ENCODE measurements around the gene SACS. TPM values are rescaled to one million over a fixed set of nuclear protein-coding genes. Genes with fewer than 3 reads are reported as not detected.

The SACS gene
- total and polyA plus RNA-seq, 2 donors (not counting 3 experiments of a cell fraction or from before 2014, with no cell fraction given) = 14.8 to 72.7 TPM

DNA sequence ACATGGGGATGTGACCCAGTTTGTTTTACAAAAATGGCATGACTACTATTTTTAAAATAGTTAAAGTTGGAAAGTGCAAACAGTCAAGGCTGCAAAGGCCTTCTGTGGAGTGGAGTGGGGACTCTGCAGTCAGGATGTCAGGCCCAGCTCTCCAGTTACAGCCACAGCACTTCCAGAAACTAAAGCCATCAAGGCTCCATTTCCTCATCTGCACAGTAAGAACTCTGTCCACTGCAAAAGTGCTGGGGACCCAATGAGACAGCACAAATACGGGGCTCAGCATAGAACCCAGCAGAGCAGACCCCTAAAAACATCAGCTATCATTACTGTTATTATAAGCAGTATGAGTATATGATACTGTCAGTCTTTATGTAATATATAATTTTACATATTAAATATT is 73.6 kb downstream of the SACS start:
- H3K4me3 ChIP-seq (replicated peaks in 1 of 3; ENCODE audit: insufficient read depth in 1 of 3, low read depth in 1 of 3, low read length in 3 of 3) = no peak overlapping the region
- intact Hi-C loops (cut with micrococcal nuclease) (no loop called here), dilution Hi-C loops (cut with MboI; ENCODE audit: extremely low pct_ligation_motif_present, low sequenced_read_pairs) (no loop called here)
- no peak overlapping the region for H3K4me2 ChIP-seq (ENCODE audit: insufficient read depth, low read length)
- DNase-seq (ENCODE audit: low read depth, low spot score) = no peak
- no peak overlapping the region for H2AFZ ChIP-seq (ENCODE audit: low read depth, low read length)
- no peak overlapping the region for H3K9ac ChIP-seq (replicated peaks; ENCODE audit: extremely low read depth, insufficient read depth, low read length)
- H3K9me3 ChIP-seq (replicated peaks; ENCODE audit: control insufficient read depth, insufficient read depth, low read length) = no peaks in the 10 kb centered on the region
- H3K4me1 ChIP-seq (ENCODE audit: control insufficient read depth, extremely low read depth, insufficient read depth, low read length) = no peaks in the 10 kb centered on the region
- no peak for TF ChIP-seq FOS (IDR thresholded peaks at IDR 0.05; ENCODE audit: borderline replicate concordance, insufficient read depth, low read length)
- TF ChIP-seq POLR2A (IDR thresholded peaks at IDR 0.05; ENCODE audit: low read depth, low read length) = no peak
- no peaks in the 10 kb centered on the region for H4K20me1 ChIP-seq (replicated peaks; ENCODE audit: control insufficient read depth, extremely low read depth, insufficient read depth, low read length)
- CTCF ChIA-PET = no interaction called here
- POLR2A ChIA-PET = no interaction called here
- H3K36me3 ChIP-seq (ENCODE audit: control insufficient read depth in 2 of 2, extremely low read depth in 1 of 2, insufficient read depth in 2 of 2, low read length in 2 of 2) = peaks cover 11 to 28% of the 10 kb centered on the region in 2 experiments
- H3K27me3 ChIP-seq (ENCODE audit: control insufficient read depth in 2 of 2, insufficient read depth in 2 of 2, low read length in 2 of 2) = no peaks in the 10 kb centered on the region
- no peak overlapping the region for H3K27ac ChIP-seq (ENCODE audit: insufficient read depth, low read depth, low read length)
- BruUV-seq (replicated peaks) = no TSS peak
- H3K79me2 ChIP-seq (ENCODE audit: control insufficient read depth, insufficient read depth, low read length) = peaks cover 46% of the 10 kb centered on the region
- no peak for FAIRE-seq
- no peaks in the 10 kb centered on the region for H3K9me1 ChIP-seq (replicated peaks; ENCODE audit: control insufficient read depth, extremely low read depth, insufficient read depth, low read length)

DNA sequence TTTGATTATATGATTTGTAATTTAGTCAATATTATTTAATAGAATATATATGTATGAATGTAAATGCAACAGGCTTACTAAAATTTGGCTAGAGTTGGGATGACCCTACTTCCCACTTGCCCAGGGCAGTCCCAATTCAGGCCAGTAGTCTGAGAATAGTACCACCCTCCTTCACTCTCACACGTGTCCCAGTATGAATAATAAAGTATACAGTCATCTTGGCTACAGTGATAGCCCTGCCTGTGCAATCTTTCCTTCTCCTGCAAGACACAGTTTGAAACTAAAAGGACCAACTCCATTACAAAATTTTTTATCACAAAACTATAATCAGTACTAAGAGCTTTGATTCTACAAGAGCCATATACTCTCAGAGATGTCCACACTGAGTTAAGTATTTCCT is 76.2 kb downstream of the SACS start:
- Histone ChIP-seq H3K27ac (ENCODE audit: insufficient read depth, low read depth, low read length) (no peak overlapping the region), H3K9me3 (replicated peaks; ENCODE audit: control insufficient read depth, insufficient read depth, low read length) (no peaks in the 10 kb centered on the region), H3K36me3 (ENCODE audit: control insufficient read depth in 2 of 2, extremely low read depth in 1 of 2, insufficient read depth in 2 of 2, low read length in 2 of 2) (peaks cover 9 to 34% of the 10 kb centered on the region in 2 experiments), H3K4me3 (replicated peaks in 1 of 3; ENCODE audit: insufficient read depth in 1 of 3, low read depth in 1 of 3, low read length in 3 of 3) (no peak overlapping the region), H3K9ac (replicated peaks; ENCODE audit: extremely low read depth, insufficient read depth, low read length) (no peak overlapping the region), H3K79me2 (ENCODE audit: control insufficient read depth, insufficient read depth, low read length) (peaks cover 56% of the 10 kb centered on the region), H3K9me1 (replicated peaks; ENCODE audit: control insufficient read depth, extremely low read depth, insufficient read depth, low read length) (no peaks in the 10 kb centered on the region), H3K4me2 (ENCODE audit: insufficient read depth, low read length) (no peak overlapping the region), H2AFZ (ENCODE audit: low read depth, low read length) (no peak overlapping the region), H3K4me1 (ENCODE audit: control insufficient read depth, extremely low read depth, insufficient read depth, low read length) (no peaks in the 10 kb centered on the region), H4K20me1 (replicated peaks; ENCODE audit: control insufficient read depth, extremely low read depth, insufficient read depth, low read length) (no peaks in the 10 kb centered on the region), H3K27me3 (ENCODE audit: control insufficient read depth in 2 of 2, insufficient read depth in 2 of 2, low read length in 2 of 2) (no peaks in the 10 kb centered on the region)
- dilution Hi-C loops (cut with MboI; ENCODE audit: extremely low pct_ligation_motif_present, low sequenced_read_pairs) (no loop called here), intact Hi-C loops (cut with micrococcal nuclease) (no loop called here)
- no TSS peak for BruUV-seq (replicated peaks)
- ChIA-PET CTCF (no interaction called here), POLR2A (no interaction called here)
- DNase-seq (ENCODE audit: low read depth, low spot score) (no peak), FAIRE-seq (no peak)
- TF ChIP-seq POLR2AphosphoS5 (IDR thresholded peaks at IDR 0.05; ENCODE audit: insufficient read depth, low read depth, low read length) (no peak), JUN (IDR thresholded peaks at IDR 0.05; ENCODE audit: borderline replicate concordance, insufficient read depth, insufficient read length, low read depth) (no peak), GATA2 (IDR thresholded peaks at IDR 0.05; ENCODE audit: insufficient read depth, insufficient read length, low read depth, low read length) (no peak), EZH2 (IDR thresholded peaks at IDR 0.05; ENCODE audit: borderline replicate concordance, low read depth, low read length, severe bottlenecking) (no peak), POLR2A (IDR thresholded peaks at IDR 0.05; ENCODE audit: low read depth, low read length) (no peak), MYC (IDR thresholded peaks at IDR 0.05; ENCODE audit: low read depth, low read length) (no peak)
- TF ChIP-seq, protein P1, sequence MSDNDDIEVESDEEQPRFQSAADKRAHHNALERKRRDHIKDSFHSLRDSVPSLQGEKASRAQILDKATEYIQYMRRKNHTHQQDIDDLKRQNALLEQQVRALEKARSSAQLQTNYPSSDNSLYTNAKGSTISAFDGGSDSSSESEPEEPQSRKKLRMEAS (IDR thresholded peaks at IDR 0.05; ENCODE audit: insufficient read depth, insufficient read length) = no peak
